ENCODE measurements around the gene LPP. TPM values are rescaled to one million over a fixed set of nuclear protein-coding genes. Genes with fewer than 3 reads are reported as not detected.

The LPP gene
- total RNA-seq, 6 experiments from 2014 or later = 84.1 to 121 (median 102) TPM

- TF ChIP-seq, protein P1, sequence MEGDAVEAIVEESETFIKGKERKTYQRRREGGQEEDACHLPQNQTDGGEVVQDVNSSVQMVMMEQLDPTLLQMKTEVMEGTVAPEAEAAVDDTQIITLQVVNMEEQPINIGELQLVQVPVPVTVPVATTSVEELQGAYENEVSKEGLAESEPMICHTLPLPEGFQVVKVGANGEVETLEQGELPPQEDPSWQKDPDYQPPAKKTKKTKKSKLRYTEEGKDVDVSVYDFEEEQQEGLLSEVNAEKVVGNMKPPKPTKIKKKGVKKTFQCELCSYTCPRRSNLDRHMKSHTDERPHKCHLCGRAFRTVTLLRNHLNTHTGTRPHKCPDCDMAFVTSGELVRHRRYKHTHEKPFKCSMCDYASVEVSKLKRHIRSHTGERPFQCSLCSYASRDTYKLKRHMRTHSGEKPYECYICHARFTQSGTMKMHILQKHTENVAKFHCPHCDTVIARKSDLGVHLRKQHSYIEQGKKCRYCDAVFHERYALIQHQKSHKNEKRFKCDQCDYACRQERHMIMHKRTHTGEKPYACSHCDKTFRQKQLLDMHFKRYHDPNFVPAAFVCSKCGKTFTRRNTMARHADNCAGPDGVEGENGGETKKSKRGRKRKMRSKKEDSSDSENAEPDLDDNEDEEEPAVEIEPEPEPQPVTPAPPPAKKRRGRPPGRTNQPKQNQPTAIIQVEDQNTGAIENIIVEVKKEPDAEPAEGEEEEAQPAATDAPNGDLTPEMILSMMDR (IDR thresholded peaks at IDR 0.05) = no peak
- H3K27me3 Mint-ChIP-seq (ENCODE audit: insufficient read depth) = no peaks in the 10 kb centered on the region
- H3K9me3 Mint-ChIP-seq = no peaks in the 10 kb centered on the region
- no peak overlapping the region for H3K27ac Mint-ChIP-seq
- peaks cover 5% of the 10 kb centered on the region for H3K36me3 Mint-ChIP-seq (ENCODE audit: low read depth)
- no peak for DNase-seq
- no peak overlapping the region; the same call in 1 of the 2 replicates for H3K4me3 Mint-ChIP-seq
- peaks cover 17% of the 10 kb centered on the region for H3K4me1 Mint-ChIP-seq (ENCODE audit: low read depth)
Measured at GRCh38 chr3:188752850-188753249, 598.9 kb downstream of the LPP start.

DNA sequence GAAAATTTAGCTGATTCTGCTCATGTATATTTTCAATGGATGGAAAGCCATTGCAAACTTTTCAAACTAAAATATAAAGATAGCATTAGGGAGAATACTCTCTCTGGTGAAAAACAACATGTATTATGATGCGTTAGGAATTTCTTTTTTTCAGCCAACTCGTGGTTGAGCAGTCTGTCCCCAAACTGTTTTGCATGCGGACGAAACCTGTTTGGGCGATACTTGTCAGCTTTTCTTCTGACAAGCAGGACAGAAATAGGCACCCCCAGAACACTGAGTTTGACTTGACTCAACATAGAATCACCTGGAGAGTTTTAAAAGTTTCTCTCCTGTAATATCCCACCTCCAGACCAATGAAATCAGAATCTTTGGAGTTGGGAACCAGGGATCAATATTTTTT is 600.3 kb downstream of the LPP start:
- TF ChIP-seq, protein P1 (IDR thresholded peaks at IDR 0.05) = no peak
- H3K27ac Mint-ChIP-seq = no peak overlapping the region
- peaks cover 5% of the 10 kb centered on the region for H3K36me3 Mint-ChIP-seq (ENCODE audit: low read depth)
- H3K27me3 Mint-ChIP-seq (ENCODE audit: insufficient read depth) = no peaks in the 10 kb centered on the region
- DNase-seq = no peak
- peaks cover 19% of the 10 kb centered on the region for H3K4me1 Mint-ChIP-seq (ENCODE audit: low read depth)
- H3K9me3 Mint-ChIP-seq = no peaks in the 10 kb centered on the region
- no peak overlapping the region for H3K4me3 Mint-ChIP-seq

DNA sequence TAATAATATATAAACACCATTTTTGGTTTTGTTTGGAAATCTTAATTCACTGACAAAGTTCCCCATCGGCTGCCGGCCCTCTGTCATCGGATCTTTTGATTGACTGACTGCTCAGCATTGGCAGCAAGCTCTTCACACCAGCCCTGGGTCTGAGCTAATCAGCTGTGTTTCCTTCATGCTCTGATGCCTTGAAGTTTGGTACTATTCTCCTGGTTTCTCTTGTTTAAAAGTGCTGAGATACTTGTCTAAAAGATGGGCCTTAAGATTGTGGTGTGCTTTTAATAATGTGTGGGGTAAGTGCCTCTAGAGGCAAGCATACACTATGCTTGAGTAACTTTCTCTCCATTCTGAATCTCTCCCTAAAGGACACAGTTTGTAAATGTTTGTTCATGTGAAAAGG is 602.3 kb downstream of the LPP start:
- H3K9me3 Mint-ChIP-seq = no peaks in the 10 kb centered on the region
- no peaks in the 10 kb centered on the region for H3K27me3 Mint-ChIP-seq (ENCODE audit: insufficient read depth)
- DNase-seq = no peak
- H3K4me3 Mint-ChIP-seq = no peak overlapping the region
- H3K27ac Mint-ChIP-seq = no peak overlapping the region
- peaks cover 6% of the 10 kb centered on the region for H3K36me3 Mint-ChIP-seq (ENCODE audit: low read depth)
- H3K4me1 Mint-ChIP-seq (ENCODE audit: low read depth) = peaks cover 33% of the 10 kb centered on the region
- TF ChIP-seq, protein P1 (IDR thresholded peaks at IDR 0.05) = no peak

DNA sequence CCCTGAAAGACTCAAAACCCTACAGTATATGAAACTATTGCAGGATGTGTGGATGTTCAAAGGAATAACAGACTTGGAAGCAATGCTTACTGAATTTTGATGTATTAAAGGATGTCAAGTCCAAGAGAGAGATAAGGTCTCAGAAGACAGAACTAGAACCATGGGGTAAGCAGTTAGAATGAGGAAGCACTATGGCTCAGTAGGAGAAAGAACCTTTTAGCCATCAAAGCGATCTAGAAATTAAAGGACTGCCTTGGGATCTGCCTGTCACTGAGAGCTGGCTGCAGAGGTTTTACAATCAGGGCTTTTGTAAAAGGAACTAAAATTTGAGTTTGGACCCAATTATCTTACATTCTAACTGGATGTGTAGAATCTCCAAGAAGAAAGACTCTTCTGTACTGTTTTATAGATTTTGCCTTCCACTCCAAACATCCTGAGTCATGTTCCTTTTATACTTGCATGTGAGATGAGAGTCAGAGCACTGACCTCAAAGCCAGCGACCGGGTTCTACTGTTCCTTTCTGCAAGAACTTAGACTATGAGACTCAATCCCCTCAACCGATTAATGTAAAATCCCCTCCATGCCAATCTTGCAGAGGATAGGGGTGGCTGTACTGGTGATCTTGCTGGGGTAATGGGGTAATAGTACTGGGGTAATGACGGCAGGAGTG is 605.5 kb downstream of the LPP start:
- H3K9me3 Mint-ChIP-seq = no peaks in the 10 kb centered on the region
- TF ChIP-seq, protein P1 (IDR thresholded peaks at IDR 0.05) = no peak
- no peak overlapping the region for H3K4me3 Mint-ChIP-seq
- no peak for DNase-seq
- no peaks in the 10 kb centered on the region for H3K27me3 Mint-ChIP-seq (ENCODE audit: insufficient read depth)
- no peak overlapping the region for H3K27ac Mint-ChIP-seq
- H3K36me3 Mint-ChIP-seq (ENCODE audit: low read depth) = peaks cover 7% of the 10 kb centered on the region
- H3K4me1 Mint-ChIP-seq (ENCODE audit: low read depth) = peaks cover 20% of the 10 kb centered on the region

- TF ChIP-seq, protein P1 (IDR thresholded peaks at IDR 0.05) = no peak
- peaks cover 20% of the 10 kb centered on the region for H3K4me1 Mint-ChIP-seq (ENCODE audit: low read depth)
- no peaks in the 10 kb centered on the region for H3K27me3 Mint-ChIP-seq (ENCODE audit: insufficient read depth)
- H3K36me3 Mint-ChIP-seq (ENCODE audit: low read depth) = peaks cover 7% of the 10 kb centered on the region
- H3K9me3 Mint-ChIP-seq = no peaks in the 10 kb centered on the region
- DNase-seq = peak; percentile 14
- no peak overlapping the region for H3K4me3 Mint-ChIP-seq
- no peak overlapping the region; the same call in 1 of the 2 replicates for H3K27ac Mint-ChIP-seq
Measured at GRCh38 chr3:188760408-188760807, 606.5 kb downstream of the LPP start.

Measured in HFFc6 (cell line).